ENCODE measurements around the gene HAPLN2. TPM values are rescaled to one million over a fixed set of nuclear protein-coding genes. Genes with fewer than 3 reads are reported as not detected.

The HAPLN2 gene
- total and polyA plus RNA-seq, 2 experiments from 2014 or later: not detected

DNA sequence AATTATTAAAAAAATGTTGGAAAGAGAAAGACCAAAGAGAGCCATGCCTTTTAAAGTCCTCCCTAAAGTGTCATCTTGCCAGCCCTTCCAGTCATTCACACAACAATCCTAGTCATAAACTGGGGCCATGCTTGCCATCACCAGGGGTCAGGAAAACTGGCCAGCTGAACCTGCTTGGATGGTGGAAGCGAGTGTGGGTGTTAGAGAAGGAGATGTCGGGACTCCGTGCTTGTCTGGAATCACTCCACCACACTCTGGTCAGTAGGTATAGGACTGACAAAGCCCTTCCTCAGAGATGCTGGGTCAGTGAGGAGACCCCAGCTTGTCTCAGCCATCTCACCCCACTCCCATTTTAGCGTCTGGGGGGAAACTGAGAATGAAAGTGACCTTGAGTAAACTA, 3.3 kb upstream of the HAPLN2 start:
- no peak for TF ChIP-seq EZH2 (IDR thresholded peaks at IDR 0.05; ENCODE audit: borderline replicate concordance)
- TF ChIP-seq EZH2phosphoT487 (IDR thresholded peaks at IDR 0.05; ENCODE audit: low read depth, severe bottlenecking, unreplicated experiment): no peak
- TF ChIP-seq, protein P1, sequence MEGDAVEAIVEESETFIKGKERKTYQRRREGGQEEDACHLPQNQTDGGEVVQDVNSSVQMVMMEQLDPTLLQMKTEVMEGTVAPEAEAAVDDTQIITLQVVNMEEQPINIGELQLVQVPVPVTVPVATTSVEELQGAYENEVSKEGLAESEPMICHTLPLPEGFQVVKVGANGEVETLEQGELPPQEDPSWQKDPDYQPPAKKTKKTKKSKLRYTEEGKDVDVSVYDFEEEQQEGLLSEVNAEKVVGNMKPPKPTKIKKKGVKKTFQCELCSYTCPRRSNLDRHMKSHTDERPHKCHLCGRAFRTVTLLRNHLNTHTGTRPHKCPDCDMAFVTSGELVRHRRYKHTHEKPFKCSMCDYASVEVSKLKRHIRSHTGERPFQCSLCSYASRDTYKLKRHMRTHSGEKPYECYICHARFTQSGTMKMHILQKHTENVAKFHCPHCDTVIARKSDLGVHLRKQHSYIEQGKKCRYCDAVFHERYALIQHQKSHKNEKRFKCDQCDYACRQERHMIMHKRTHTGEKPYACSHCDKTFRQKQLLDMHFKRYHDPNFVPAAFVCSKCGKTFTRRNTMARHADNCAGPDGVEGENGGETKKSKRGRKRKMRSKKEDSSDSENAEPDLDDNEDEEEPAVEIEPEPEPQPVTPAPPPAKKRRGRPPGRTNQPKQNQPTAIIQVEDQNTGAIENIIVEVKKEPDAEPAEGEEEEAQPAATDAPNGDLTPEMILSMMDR (IDR thresholded peaks at IDR 0.05; ENCODE audit: poor library complexity): no peak
- WGBS (ENCODE audit: low lambda C conversion rate, missing lambda C conversion rate): 47% methylated on average over 4 of the region's 4 CpGs

GRCh38 chr1:156616463-156616862, 2.8 kb upstream of the HAPLN2 start:
- Histone ChIP-seq H3K9me3 (ENCODE audit: low read depth) (no peaks in the 10 kb centered on the region), H3K4me1 (ENCODE audit: insufficient read depth) (peaks cover 11% of the 10 kb centered on the region), H3K27ac (peak overlapping the region; percentile 43), H4K20me1 (ENCODE audit: insufficient read depth, poor library complexity, severe bottlenecking) (no peaks in the 10 kb centered on the region), H2AFZ (no peak overlapping the region), H3K9me2 (replicated peaks; ENCODE audit: insufficient read depth) (no peaks in the 10 kb centered on the region), H3K27me3 (peaks cover 28% of the 10 kb centered on the region), H3K4me3 (no peak overlapping the region), H3K36me3 (replicated peaks; ENCODE audit: insufficient read depth, low read depth) (no peaks in the 10 kb centered on the region), H3K4me2 (peak overlapping the region; percentile 51), H3K79me2 (no peaks in the 10 kb centered on the region)
- TF ChIP-seq, protein P1 (IDR thresholded peaks at IDR 0.05; ENCODE audit: poor library complexity): no peak
- TF ChIP-seq EZH2phosphoT487 (IDR thresholded peaks at IDR 0.05; ENCODE audit: low read depth, severe bottlenecking, unreplicated experiment): no peak
- no peak for TF ChIP-seq EZH2 (IDR thresholded peaks at IDR 0.05; ENCODE audit: borderline replicate concordance)
- DNase-seq (ENCODE audit: low spot score): peak; percentile 74
- WGBS (ENCODE audit: low lambda C conversion rate, missing lambda C conversion rate): 11% methylated on average over 5 of the region's 5 CpGs

More for the DNA sequence above, 3.3 kb upstream of the HAPLN2 start:
- Histone ChIP-seq H3K4me3 (no peak overlapping the region), H4K20me1 (ENCODE audit: insufficient read depth, poor library complexity, severe bottlenecking) (no peaks in the 10 kb centered on the region), H3K36me3 (replicated peaks; ENCODE audit: insufficient read depth, low read depth) (no peaks in the 10 kb centered on the region), H3K9me3 (ENCODE audit: low read depth) (no peaks in the 10 kb centered on the region), H2AFZ (no peak overlapping the region), H3K27me3 (peaks cover 23% of the 10 kb centered on the region), H3K4me2 (peak overlapping the region; percentile 51), H3K9me2 (replicated peaks; ENCODE audit: insufficient read depth) (no peaks in the 10 kb centered on the region), H3K27ac (peak overlapping the region; percentile 43), H3K79me2 (no peaks in the 10 kb centered on the region), H3K4me1 (ENCODE audit: insufficient read depth) (peaks cover 11% of the 10 kb centered on the region)
- DNase-seq (ENCODE audit: low spot score): no peak

- no peak for DNase-seq (ENCODE audit: low spot score)
- no peak overlapping the region for H3K4me3 ChIP-seq
- H3K4me1 ChIP-seq (ENCODE audit: insufficient read depth): peaks cover 19% of the 10 kb centered on the region
- peaks cover 56% of the 10 kb centered on the region for H3K27me3 ChIP-seq
- no peaks in the 10 kb centered on the region for H3K79me2 ChIP-seq
- no peak overlapping the region for H2AFZ ChIP-seq
- no peak overlapping the region for H3K4me2 ChIP-seq
- TF ChIP-seq EZH2phosphoT487 (IDR thresholded peaks at IDR 0.05; ENCODE audit: low read depth, severe bottlenecking, unreplicated experiment): no peak
- 30% methylated on average over 6 of the region's 6 CpGs for WGBS (ENCODE audit: low lambda C conversion rate, missing lambda C conversion rate)
- no peak overlapping the region for H3K27ac ChIP-seq
- no peaks in the 10 kb centered on the region for H3K9me2 ChIP-seq (replicated peaks; ENCODE audit: insufficient read depth)
- no peaks in the 10 kb centered on the region for H3K36me3 ChIP-seq (replicated peaks; ENCODE audit: insufficient read depth, low read depth)
- H3K9me3 ChIP-seq (ENCODE audit: low read depth): no peaks in the 10 kb centered on the region
- H4K20me1 ChIP-seq (ENCODE audit: insufficient read depth, poor library complexity, severe bottlenecking): no peaks in the 10 kb centered on the region
Observed at GRCh38 chr1:156619582-156619955, 354 bp downstream of the HAPLN2 start.

- peaks cover 81% of the 10 kb centered on the region for H3K27me3 ChIP-seq
Observed at GRCh38 chr1:156622581-156623297, 3.5 kb downstream of the HAPLN2 start.

More at GRCh38 chr1:156622581-156623297, 3.5 kb downstream of the HAPLN2 start:
- no peaks in the 10 kb centered on the region for H3K36me3 ChIP-seq (replicated peaks; ENCODE audit: insufficient read depth, low read depth)
- whole genome bisulfite sequencing (ENCODE audit: low lambda C conversion rate, missing lambda C conversion rate): 66% methylated on average over 6 of the region's 6 CpGs
- H4K20me1 ChIP-seq (ENCODE audit: insufficient read depth, poor library complexity, severe bottlenecking): no peaks in the 10 kb centered on the region
- no peaks in the 10 kb centered on the region for H3K9me3 ChIP-seq (ENCODE audit: low read depth)
- H2AFZ ChIP-seq: no peak overlapping the region
- H3K4me3 ChIP-seq: no peak overlapping the region
- no peak overlapping the region for H3K4me2 ChIP-seq
- DNase-seq (ENCODE audit: low spot score): no peak
- H3K9me2 ChIP-seq (replicated peaks; ENCODE audit: insufficient read depth): no peaks in the 10 kb centered on the region
- no peaks in the 10 kb centered on the region for H3K79me2 ChIP-seq
- TF ChIP-seq EZH2 (IDR thresholded peaks at IDR 0.05; ENCODE audit: borderline replicate concordance): no peak
- TF ChIP-seq, protein P1 (IDR thresholded peaks at IDR 0.05; ENCODE audit: poor library complexity): no peak
- TF ChIP-seq EZH2phosphoT487 (IDR thresholded peaks at IDR 0.05; ENCODE audit: low read depth, severe bottlenecking, unreplicated experiment): no peak
- no peak overlapping the region for H3K27ac ChIP-seq
- peaks cover 23% of the 10 kb centered on the region for H3K4me1 ChIP-seq (ENCODE audit: insufficient read depth)

All from hepatocyte (in vitro differentiated cells).